Type B pancreatic cell (in vitro differentiated cells): ENCODE results near the gene SLCO2B1. TPM values are rescaled to one million over a fixed set of nuclear protein-coding genes. Genes with fewer than 3 reads are reported as not detected.

ENCODE experiments used
- DNase-seq: peaks from one replicate; pipeline ENCODE4 v3.0.0; 2021; ENCODE audit warnings: mixed read lengths; ENCODE audit not compliant: unreplicated experiment; ENCODE audit errors: extremely low spot score
- H3K27ac Mint-ChIP-seq: 2 replicates; pipeline ENCODE4 v1.8.0; 2021; ENCODE audit warnings: mild to moderate bottlenecking, mixed read lengths
- H3K27me3 Mint-ChIP-seq: 2 replicates; pipeline ENCODE4 v1.8.0; 2021; ENCODE audit warnings: mixed read lengths
- H3K36me3 Mint-ChIP-seq: 2 replicates; pipeline ENCODE4 v1.8.0; 2021; ENCODE audit warnings: mixed read lengths
- H3K4me1 Mint-ChIP-seq: one replicate; pipeline ENCODE4 v1.8.0; 2021; ENCODE audit warnings: mixed read lengths; ENCODE audit not compliant: unreplicated experiment
- H3K4me3 Mint-ChIP-seq: 2 replicates; pipeline ENCODE4 v1.8.0; 2021; ENCODE audit warnings: mild to moderate bottlenecking, mixed read lengths
- H3K9me3 Mint-ChIP-seq: 2 replicates; pipeline ENCODE4 v1.8.0; 2021; ENCODE audit warnings: mixed read lengths
- total RNA-seq: library from RNA; stranded (reverse); gene quantifications from 2 replicates; pipeline ENCODE4 v1.2.1, GENCODE V29; 2021; ENCODE audit warnings: low replicate concordance
- TF ChIP-seq, protein P1 (sequence below): fragments of 200-600 bp; sonication (generic); conservative IDR thresholded peaks from 2 replicates; pipeline ENCODE4 v1.5.0; 2021; ENCODE audit warnings: antibody characterized with exemption, mild to moderate bottlenecking

SLCO2B1 gene
- total RNA-seq, 1 donor from 2014 or later = 5.6 TPM

GRCh38 chr11:75246671-75247350, 95.9 kb downstream of the SLCO2B1 start:
- H3K27me3 Mint-ChIP-seq = peaks cover 65% of the 10 kb centered on the region
- H3K27ac Mint-ChIP-seq = no peak overlapping the region
- TF ChIP-seq, protein P1, sequence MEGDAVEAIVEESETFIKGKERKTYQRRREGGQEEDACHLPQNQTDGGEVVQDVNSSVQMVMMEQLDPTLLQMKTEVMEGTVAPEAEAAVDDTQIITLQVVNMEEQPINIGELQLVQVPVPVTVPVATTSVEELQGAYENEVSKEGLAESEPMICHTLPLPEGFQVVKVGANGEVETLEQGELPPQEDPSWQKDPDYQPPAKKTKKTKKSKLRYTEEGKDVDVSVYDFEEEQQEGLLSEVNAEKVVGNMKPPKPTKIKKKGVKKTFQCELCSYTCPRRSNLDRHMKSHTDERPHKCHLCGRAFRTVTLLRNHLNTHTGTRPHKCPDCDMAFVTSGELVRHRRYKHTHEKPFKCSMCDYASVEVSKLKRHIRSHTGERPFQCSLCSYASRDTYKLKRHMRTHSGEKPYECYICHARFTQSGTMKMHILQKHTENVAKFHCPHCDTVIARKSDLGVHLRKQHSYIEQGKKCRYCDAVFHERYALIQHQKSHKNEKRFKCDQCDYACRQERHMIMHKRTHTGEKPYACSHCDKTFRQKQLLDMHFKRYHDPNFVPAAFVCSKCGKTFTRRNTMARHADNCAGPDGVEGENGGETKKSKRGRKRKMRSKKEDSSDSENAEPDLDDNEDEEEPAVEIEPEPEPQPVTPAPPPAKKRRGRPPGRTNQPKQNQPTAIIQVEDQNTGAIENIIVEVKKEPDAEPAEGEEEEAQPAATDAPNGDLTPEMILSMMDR = no peak
- no peaks in the 10 kb centered on the region for H3K36me3 Mint-ChIP-seq
- no peaks in the 10 kb centered on the region for H3K9me3 Mint-ChIP-seq
- no peak for DNase-seq
- no peaks in the 10 kb centered on the region for H3K4me1 Mint-ChIP-seq
- H3K4me3 Mint-ChIP-seq = no peak overlapping the region

DNA sequence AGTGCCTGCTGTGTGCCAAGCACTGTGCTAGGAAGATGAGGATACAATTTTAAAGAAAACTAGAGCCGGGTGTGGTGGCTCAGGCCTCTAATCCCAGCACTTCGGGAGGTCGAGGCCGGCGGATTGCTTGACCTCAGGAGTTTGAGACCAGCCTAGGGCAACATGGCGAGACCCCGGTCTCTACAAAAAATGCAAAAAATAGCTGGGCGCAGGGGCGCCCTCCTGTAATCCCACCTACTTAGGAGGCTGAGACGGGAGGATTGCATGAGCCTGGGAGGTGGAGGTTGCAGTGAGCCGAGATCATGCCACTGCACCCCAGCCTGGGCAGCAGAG, 98.0 kb downstream of the SLCO2B1 start:
- Mint-ChIP-seq H3K4me1 (no peaks in the 10 kb centered on the region), H3K27me3 (peaks cover 55% of the 10 kb centered on the region), H3K4me3 (no peak overlapping the region), H3K9me3 (no peaks in the 10 kb centered on the region), H3K36me3 (no peaks in the 10 kb centered on the region), H3K27ac (no peak overlapping the region)
- no peak for DNase-seq
- TF ChIP-seq, protein P1 = no peak

DNA sequence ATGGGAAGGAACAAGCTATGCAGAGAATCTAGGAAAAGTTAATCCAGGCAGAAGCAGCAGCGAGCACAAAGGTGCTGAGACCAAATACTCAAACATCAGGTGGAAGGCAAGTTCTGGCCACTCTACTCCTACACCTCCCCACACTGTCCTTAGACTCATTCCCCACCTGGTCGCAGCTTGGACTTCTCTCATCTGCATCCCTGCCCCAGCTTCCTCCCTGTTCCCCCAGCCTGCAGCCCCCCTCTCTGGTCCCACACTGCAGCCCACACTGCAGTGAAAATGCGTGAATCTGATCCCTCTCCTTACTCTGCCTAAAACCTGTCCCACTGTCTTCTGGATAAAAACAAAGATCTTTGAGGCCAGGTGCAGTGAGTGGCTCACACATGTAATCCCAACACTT, 98.8 kb downstream of the SLCO2B1 start:
- Mint-ChIP-seq H3K4me1 (no peaks in the 10 kb centered on the region), H3K27ac (no peak overlapping the region), H3K27me3 (peaks cover 47% of the 10 kb centered on the region), H3K4me3 (no peak overlapping the region), H3K9me3 (no peaks in the 10 kb centered on the region), H3K36me3 (no peaks in the 10 kb centered on the region)
- no peak for DNase-seq
- TF ChIP-seq, protein P1 = no peak

GRCh38 chr11:75254326-75254725, 103.4 kb downstream of the SLCO2B1 start:
- no peak overlapping the region for H3K27ac Mint-ChIP-seq
- TF ChIP-seq, protein P1 = no peak
- H3K4me1 Mint-ChIP-seq = no peaks in the 10 kb centered on the region
- no peak overlapping the region for H3K4me3 Mint-ChIP-seq
- DNase-seq = no peak
- no peaks in the 10 kb centered on the region for H3K9me3 Mint-ChIP-seq
- no peaks in the 10 kb centered on the region for H3K36me3 Mint-ChIP-seq
- H3K27me3 Mint-ChIP-seq = peaks cover 29% of the 10 kb centered on the region

Other genes starting within 250 kb of the SLCO2B1 start
- 5.1 and 8.8 TPM in 2 replicates for gene XRRA1, start 202.0 kb upstream of the SLCO2B1 start, total RNA-seq
- 161 and 190 TPM in 2 replicates for gene SPCS2, start 201.8 kb upstream of the SLCO2B1 start, total RNA-seq
- gene NEU3, start 162.2 kb upstream of the SLCO2B1 start, total RNA-seq = 5.5 and 10.8 TPM in 2 replicates
- not detected in 2 replicates for gene OR2AT4, start 54.2 kb upstream of the SLCO2B1 start, total RNA-seq
- gene TPBGL, start 89.7 kb downstream of the SLCO2B1 start, total RNA-seq = 0.31 and 0.56 TPM in 2 replicates
- 32.7 and 32.8 TPM in 2 replicates for gene ARRB1, start 200.6 kb downstream of the SLCO2B1 start, total RNA-seq
- gene RPS3, start 248.4 kb downstream of the SLCO2B1 start, total RNA-seq = 3,170 and 3,442 TPM in 2 replicates